DND-41 (cell line): ENCODE measurements around the gene GNB3.
A peak's percentile ranks its signal among the peaks of the same experiment; 100 is the strongest.

Source experiments
- ATAC-seq: fragments of 200-7000 bp; cut with Tn5 transposase; 3 replicates; pipeline ENCODE4 v1.9.1; 2021; ENCODE audit warnings: low read depth; ENCODE audit not compliant: insufficient read depth
- DNase-seq: peaks from one replicate; pipeline ENCODE4 v3.0.0-alpha.2; 2020
- H2AFZ ChIP-seq: 2 replicates; pipeline ENCODE4 v1.6.0; 2012; ENCODE audit warnings: low read depth, low read length
- H3K27ac ChIP-seq: 2 replicates; pipeline ENCODE4 v1.5.1; 2012; ENCODE audit warnings: low read length, inconsistent platforms
- H3K27me3 ChIP-seq: fragments of 200-600 bp; sonication (generic); 2 replicates; pipeline ENCODE4 v1.6.0; 2012; ENCODE audit warnings: low read length, mild to moderate bottlenecking, inconsistent platforms; ENCODE audit not compliant: insufficient read depth, poor library complexity
- H3K36me3 ChIP-seq: 2 replicates; pipeline ENCODE4 v1.5.1; 2012; ENCODE audit warnings: low read length, inconsistent platforms; ENCODE audit not compliant: insufficient read depth
- H3K4me1 ChIP-seq: 2 replicates; pipeline ENCODE4 v1.5.1; 2012; ENCODE audit warnings: mild to moderate bottlenecking, low read length; ENCODE audit not compliant: insufficient read depth
- H3K4me2 ChIP-seq: 2 replicates; pipeline ENCODE4 v1.6.0; 2012; ENCODE audit warnings: mild to moderate bottlenecking, moderate library complexity, low read length, inconsistent platforms; ENCODE audit not compliant: insufficient read depth
- H3K4me3 ChIP-seq, 2 experiments: fragments of 200-600 bp in 1 of 2; shearing (Covaris generic) in 1 of 2; 2 replicates each; pipeline ENCODE4 v1.5.1; 2012 to 2016; ENCODE audit warnings: inconsistent platforms in 2 of 2, low read length in 2 of 2, mild to moderate bottlenecking in 2 of 2, low read depth in 1 of 2, moderate library complexity in 1 of 2
- H3K79me2 ChIP-seq: 2 replicates; pipeline ENCODE4 v1.6.0; 2012; ENCODE audit warnings: low read length, inconsistent platforms; ENCODE audit not compliant: insufficient read depth
- H3K9ac ChIP-seq: 2 replicates; pipeline ENCODE4 v1.6.0; 2012; ENCODE audit warnings: low read depth, mild to moderate bottlenecking, inconsistent platforms, low read length, moderate library complexity
- H3K9me3 ChIP-seq: 2 replicates; pipeline ENCODE4 v1.5.1; 2012; ENCODE audit warnings: low read length, moderate library complexity, mild to moderate bottlenecking, inconsistent platforms; ENCODE audit not compliant: insufficient read depth, severe bottlenecking
- H4K20me1 ChIP-seq: 2 replicates; pipeline ENCODE4 v1.6.0; 2012; ENCODE audit warnings: low read length; ENCODE audit not compliant: insufficient read depth
- EZH2 ChIP-seq: IDR thresholded peaks from 3 replicates; pipeline ENCODE4 v1.6.1; 2012; ENCODE audit warnings: borderline replicate concordance, low read depth, mild to moderate bottlenecking, moderate library complexity, low read length, inconsistent platforms; ENCODE audit not compliant: severe bottlenecking
- TF ChIP-seq, protein P1 (sequence below): IDR thresholded peaks from 2 replicates; pipeline ENCODE4 v1.5.1; 2012; ENCODE audit warnings: borderline replicate concordance, low read length, moderate library complexity, mild to moderate bottlenecking; ENCODE audit not compliant: poor library complexity, severe bottlenecking; ENCODE audit errors: extremely low read depth

The GNB3 gene

GRCh38 chr12:6840330-6840729 is 395 bp upstream of the GNB3 start:
- Histone ChIP-seq H3K4me2 (no peak overlapping the region), H3K36me3 (no peaks in the 10 kb centered on the region), H2AFZ (no peak overlapping the region), H3K4me1 (no peaks in the 10 kb centered on the region), H3K9me3 (no peaks in the 10 kb centered on the region), H4K20me1 (no peaks in the 10 kb centered on the region), H3K27me3 (peaks cover 4% of the 10 kb centered on the region), H3K79me2 (no peaks in the 10 kb centered on the region), H3K27ac (no peak overlapping the region), H3K4me3 (no peak overlapping the region), H3K9ac (no peak overlapping the region)
- no peak for TF ChIP-seq EZH2
- TF ChIP-seq, protein P1, sequence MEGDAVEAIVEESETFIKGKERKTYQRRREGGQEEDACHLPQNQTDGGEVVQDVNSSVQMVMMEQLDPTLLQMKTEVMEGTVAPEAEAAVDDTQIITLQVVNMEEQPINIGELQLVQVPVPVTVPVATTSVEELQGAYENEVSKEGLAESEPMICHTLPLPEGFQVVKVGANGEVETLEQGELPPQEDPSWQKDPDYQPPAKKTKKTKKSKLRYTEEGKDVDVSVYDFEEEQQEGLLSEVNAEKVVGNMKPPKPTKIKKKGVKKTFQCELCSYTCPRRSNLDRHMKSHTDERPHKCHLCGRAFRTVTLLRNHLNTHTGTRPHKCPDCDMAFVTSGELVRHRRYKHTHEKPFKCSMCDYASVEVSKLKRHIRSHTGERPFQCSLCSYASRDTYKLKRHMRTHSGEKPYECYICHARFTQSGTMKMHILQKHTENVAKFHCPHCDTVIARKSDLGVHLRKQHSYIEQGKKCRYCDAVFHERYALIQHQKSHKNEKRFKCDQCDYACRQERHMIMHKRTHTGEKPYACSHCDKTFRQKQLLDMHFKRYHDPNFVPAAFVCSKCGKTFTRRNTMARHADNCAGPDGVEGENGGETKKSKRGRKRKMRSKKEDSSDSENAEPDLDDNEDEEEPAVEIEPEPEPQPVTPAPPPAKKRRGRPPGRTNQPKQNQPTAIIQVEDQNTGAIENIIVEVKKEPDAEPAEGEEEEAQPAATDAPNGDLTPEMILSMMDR: no peak
- ATAC-seq (no peak), DNase-seq (no peak)

GRCh38 chr12:6842075-6842474 is 1.4 kb downstream of the GNB3 start:
- H3K4me2 ChIP-seq: no peak overlapping the region
- DNase-seq (no peak), ATAC-seq (no peak)
- TF ChIP-seq, protein P1: no peak
- TF ChIP-seq EZH2: no peak
- H4K20me1 ChIP-seq: no peaks in the 10 kb centered on the region
- peaks cover 4% of the 10 kb centered on the region for H3K27me3 ChIP-seq
- H3K4me3 ChIP-seq: no peak overlapping the region
- peaks cover 8% of the 10 kb centered on the region for H3K36me3 ChIP-seq
- no peak overlapping the region for H2AFZ ChIP-seq
- no peaks in the 10 kb centered on the region for H3K79me2 ChIP-seq
- no peak overlapping the region for H3K27ac ChIP-seq
- H3K4me1 ChIP-seq: no peaks in the 10 kb centered on the region
- H3K9ac ChIP-seq: no peak overlapping the region
- H3K9me3 ChIP-seq: no peaks in the 10 kb centered on the region

DNA sequence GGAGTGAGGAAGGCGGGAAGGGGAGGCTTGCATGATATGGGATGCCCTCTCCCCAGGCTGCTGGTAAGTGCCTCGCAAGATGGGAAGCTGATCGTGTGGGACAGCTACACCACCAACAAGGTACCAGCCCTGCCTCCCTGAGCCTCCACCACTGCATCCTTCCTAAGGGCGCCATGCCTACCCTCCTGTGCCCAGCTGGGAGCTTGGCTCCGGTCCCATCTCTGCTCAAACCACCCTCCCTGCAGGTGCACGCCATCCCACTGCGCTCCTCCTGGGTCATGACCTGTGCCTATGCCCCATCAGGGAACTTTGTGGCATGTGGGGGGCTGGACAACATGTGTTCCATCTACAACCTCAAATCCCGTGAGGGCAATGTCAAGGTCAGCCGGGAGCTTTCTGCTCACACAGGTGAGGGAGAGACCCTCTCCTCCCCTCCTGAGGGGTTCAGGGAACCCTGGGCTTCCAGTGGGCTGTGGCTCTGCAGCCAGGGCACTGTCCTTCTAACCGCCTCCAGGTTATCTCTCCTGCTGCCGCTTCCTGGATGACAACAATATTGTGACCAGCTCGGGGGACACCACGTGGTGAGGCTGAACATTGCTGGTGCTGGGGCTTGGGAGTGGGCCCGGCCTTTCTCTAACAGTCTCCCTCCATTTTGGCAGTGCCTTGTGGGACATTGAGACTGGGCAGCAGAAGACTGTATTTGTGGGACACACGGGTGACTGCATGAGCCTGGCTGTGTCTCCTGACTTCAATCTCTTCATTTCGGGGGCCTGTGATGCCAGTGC is 2.6 kb downstream of the GNB3 start:
- peaks cover 20% of the 10 kb centered on the region for H3K36me3 ChIP-seq
- no peaks in the 10 kb centered on the region for H3K4me1 ChIP-seq
- H3K9me3 ChIP-seq: no peaks in the 10 kb centered on the region
- DNase-seq: no peak
- H3K9ac ChIP-seq: no peak overlapping the region
- H3K27ac ChIP-seq: no peak overlapping the region
- H3K4me3 ChIP-seq: no peak overlapping the region
- no peak overlapping the region for H2AFZ ChIP-seq
- no peaks in the 10 kb centered on the region for H4K20me1 ChIP-seq
- TF ChIP-seq, protein P1: no peak
- ATAC-seq: peak; percentile 36
- no peaks in the 10 kb centered on the region for H3K79me2 ChIP-seq
- H3K27me3 ChIP-seq: peaks cover 4% of the 10 kb centered on the region
- H3K4me2 ChIP-seq: no peak overlapping the region
